Hindlimb muscle (tissue), 1 donor: ENCODE data around the gene RERE. TPM values are rescaled to one million over a fixed set of nuclear protein-coding genes. Genes with fewer than 3 reads are reported as not detected.

ENCODE experiments used
- DNase-seq: peaks from one replicate; pipeline ENCODE4 v3.0.0-alpha.2; 2013
- polyA plus RNA-seq: library from polyadenylated mRNA; unstranded; fragments of 120-200 nt; gene quantifications from one replicate; pipeline ENCODE4 v1.2.1, GENCODE V29; 2013; ENCODE audit not compliant: insufficient read length

Gene RERE
- polyA plus RNA-seq, 1 donor: 93.9 TPM

DNA sequence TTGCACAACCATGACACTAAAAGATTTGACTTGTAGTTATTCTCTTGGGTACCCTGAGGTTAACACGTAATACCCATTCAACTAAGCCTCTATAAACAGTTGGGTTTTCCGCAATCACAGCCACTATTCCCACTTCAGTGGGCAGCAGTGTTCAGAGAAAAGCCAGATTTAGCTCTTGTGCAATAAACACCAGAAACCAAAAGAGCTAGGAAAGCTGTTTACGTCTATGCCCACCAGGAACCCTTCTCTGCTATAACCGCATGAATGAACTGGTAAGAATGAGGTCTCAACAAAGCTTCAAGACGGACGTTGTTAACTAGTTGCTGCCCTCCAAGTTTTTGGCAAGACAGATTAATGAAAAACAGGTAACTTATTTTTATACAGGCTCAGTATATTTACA lies 398.3 kb downstream of the RERE start:
- DNase-seq: no peak

DNA sequence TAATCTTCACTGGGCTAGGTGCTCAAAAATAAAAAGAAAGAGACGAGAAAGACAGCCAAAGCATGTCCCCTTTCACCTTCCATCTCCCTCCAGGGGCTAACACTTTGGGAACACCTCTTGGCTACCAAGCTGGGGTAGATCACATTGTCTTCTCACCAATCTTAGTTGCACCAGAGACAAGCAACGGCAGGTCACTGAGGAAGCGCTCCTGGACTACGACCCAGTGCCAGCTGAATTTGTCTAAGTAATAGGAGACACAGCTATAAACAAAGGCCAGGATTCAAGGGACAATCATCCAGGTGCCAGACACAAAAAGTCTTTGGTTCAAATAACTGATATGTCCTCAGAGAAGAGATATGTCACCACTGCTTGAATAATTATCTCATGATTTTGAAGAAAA lies 399.1 kb downstream of the RERE start:
- DNase-seq: no peak

DNA sequence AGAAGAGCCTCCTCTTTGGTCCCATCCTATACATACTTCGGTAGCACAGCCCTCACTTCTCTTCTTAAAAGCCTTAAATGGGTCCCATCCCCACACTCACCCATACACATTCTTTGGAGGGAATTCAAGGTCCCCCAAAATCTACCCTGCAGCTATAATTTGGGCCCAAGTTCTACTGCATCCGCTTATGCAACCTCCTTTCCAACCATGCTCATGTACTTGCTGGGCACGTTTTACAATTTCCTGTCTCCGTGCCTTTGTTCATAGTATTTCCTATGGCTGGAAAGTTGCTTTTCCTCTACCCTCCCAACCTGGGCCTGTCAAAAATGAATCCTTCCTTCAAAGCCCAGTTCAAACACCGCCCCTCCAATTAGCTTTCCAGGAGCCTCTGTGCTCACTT lies 399.8 kb downstream of the RERE start:
- DNase-seq: no peak

DNA sequence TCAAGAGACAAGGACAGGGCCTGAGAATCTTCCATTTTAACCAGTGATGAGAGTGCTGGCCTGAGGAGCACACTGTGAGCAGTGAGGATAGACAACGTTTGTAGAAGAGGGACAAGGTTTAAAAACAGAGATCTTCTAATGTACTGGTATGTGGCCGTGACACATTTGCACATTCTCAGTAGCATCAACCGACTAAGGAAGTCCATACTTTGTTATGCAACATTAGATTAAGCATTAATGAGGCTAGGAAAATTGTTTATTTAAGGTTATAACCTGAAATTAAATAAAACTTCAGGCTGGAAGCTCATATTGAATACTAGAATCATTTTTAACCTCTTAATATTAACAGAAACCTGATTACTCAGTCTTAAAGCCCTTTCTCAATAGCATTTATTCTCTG lies 400.6 kb downstream of the RERE start:
- no peak for DNase-seq

DNA sequence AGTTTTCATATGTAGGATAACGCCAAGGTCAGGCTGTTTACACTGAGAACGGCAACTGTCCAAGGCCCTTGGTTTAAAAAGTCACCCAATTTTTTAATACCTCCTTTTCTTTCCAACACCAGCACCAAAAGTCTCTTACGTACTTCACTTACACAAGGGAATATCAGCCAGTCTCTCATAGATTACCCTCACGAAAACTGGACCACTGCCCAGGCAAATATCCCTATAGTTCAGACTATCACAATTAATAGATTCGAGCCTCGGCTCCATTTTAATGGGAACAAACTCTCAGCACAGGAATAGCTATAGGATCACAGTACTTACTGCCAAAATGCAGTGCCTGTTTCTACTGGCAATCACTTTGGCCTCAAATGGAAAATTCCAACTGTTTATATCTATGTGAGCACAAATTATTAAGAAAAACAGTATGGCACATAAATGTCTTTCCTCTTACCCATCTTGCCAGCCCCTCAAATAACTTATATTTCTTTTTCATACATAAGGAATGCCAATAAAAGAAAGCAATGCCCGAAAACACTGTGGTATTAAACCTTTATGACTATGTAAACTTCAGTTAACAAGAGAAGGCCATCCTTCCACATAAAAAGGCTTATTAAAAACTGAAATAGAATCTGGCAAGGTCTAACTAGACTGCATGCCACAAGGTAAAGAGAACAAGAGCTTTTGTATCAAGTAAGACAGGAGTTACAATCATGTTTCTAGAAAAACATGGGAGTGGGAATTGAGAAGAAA lies 401.7 kb downstream of the RERE start:
- no peak for DNase-seq

DNA sequence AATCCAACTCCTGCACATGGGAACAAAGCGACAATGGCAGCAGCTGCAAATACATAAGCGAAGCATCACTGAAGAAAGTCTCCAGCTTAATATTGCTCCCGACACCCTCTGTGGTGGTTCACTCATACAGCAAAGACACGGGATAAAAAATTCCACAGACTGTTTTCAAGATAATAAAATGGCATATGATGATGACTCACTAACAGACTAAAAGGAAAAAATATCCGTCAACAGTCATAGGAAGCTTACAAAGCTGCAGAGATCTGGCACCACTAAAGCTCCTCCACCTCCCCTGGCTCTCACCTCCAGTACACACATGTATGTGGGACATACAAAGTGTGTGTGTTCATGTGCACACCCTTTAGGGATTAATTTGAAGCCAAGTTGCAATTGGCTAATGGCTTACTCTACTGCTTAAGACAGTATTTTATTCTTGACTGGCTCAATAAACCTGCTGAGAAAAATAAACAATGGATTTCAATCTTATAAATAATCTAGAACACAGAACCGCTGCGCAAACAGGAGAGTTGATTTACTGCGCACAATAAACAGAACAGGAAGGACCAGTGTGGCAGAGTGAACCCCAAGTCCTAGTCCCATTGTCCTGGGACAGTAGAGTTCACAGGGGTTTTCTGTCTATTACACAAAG lies 405.1 kb downstream of the RERE start:
- no peak for DNase-seq

DNA sequence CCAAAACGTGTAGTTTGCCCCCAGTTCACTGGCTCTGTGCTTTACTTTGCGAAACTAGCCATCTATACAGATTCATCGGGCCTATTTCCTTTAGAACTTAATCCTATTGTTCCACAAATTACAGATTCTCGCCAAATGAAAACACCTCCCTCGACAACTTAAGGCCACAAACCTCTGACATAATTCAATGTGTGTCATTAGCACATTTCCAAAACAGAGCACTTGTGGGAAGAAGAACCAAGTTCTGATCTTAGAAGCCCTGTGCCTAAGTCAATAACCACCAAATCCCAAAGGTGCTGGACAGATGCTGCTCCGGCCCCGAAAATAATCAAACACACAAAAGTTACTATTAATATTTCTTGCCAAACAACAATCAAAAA lies 405.6 kb downstream of the RERE start:
- DNase-seq: no peak

DNA sequence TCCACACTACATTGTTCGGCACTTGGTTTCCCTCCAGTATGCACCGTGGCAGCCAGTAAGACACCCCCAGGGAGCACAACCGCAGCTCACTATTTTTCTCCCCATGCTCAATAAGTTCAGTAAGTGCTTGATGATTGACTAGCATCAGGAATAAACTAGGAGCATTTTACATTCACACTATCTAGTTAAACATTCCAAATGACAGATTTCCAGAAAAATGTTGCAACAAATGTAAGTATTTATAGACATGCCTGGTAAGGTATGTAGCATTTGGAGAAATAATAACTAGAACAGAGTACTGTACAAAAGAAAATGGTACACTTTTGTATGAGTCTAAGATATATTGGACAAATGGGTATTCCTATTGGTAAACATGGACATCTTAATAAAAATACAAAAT lies 406.6 kb downstream of the RERE start:
- DNase-seq: no peak

DNA sequence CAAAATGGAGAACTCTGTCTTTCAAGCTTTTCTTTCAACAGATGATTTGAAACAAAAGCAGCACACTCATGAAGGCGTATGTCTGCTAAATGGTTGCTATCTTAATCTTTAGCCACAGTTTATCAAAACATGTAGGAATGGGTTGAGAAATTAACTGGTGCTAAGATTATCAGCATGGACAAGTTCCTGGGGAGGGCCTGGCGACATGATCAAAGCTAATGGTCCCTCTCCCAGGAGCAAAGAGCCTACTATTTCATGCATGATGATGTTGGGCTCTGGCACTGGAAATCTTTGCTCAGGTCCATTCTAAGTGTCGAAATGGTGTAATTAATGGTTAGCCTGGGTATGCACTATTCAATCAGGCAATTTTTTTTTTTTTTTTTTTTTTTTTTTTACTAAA lies 407.8 kb downstream of the RERE start:
- DNase-seq: no peak

DNA sequence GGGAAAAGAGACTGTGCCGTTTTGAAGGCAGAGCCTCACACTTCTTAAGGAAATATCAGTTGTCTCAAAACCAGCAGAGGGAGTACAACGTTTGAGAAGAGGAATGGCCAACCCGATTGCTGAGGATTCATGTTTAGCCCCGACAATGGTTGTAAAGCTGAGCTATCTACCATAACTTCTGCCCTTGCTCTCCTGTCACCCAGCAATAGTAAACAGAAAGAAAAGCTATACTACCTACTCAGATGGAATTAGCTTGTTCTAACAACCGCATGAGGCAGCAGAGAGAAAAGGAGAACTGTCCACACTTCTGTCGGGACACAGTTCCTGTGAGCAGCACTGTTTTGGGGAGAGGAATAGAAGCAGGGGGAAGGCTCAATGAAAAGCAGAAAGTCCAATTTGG lies 408.3 kb downstream of the RERE start:
- DNase-seq: peak; percentile 54

DNA sequence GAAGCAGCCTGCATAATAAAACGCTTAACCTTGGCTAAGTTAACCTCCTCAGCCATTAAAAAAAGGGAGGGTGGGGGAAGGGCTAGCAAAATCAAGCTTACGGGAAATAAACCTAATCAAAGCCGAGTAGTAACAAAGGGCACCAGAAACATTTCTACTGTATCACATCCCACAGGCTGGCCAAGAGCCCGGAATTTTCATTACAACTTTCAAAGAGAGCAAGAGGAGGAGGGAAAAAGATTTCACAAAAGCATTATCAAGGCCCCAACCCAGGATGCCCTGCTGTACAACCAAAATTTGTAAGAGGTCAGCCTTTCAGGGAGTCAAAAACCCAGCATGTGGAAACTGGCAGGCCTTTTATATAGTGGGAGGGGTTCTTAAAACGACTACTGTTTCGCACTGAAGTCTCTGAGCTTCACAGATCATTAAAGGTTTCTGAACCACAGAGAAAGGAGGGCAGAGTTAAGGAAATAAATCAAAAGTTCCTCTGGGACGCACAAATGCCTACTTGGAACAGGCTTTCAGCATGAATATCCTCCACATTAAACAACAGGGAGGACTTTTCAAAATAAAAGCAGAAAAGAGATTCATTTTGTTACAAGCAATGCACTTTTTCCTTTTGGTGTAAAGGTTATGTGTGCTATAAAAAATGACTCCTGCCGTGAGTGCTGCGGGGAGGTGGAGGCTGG lies 409.1 kb downstream of the RERE start:
- DNase-seq: peak; percentile 62

DNA sequence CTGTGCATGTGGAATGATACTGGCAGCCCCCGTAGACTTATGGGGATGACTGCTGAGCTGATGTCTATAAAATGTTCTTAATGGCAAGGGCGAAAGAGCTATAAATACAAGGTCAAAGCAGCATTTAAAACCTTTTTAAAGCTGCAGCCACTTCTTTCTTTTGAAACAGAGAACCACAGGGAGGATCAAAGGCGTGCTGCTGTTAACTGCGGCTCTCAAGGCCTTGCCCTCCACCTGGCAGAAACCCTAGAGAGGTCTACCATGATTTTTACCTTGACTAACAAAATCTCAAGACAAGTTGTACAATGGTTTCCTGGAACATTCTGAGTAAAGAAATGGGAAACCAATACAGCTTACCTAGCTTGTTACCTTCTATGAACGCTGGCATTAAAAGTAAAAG lies 409.8 kb downstream of the RERE start:
- no peak for DNase-seq

DNA sequence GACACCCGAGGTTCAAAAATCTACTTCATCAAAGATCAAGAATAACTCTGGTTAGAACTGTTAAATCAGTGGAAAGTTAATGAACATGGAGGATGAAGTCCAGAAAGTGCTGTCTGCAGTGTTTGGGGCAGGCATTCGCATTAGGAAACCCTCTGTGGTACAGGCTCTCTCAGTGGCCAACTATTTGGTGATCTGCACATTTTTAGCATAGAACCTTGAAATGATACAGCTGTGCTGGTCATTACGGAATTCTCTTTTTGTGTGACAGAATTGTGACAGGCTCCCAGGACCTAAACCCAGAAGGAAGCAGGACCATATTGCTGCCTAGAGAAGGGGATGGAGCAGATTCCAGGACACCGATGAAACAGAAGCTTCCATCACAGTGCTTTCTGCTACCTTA lies 410.5 kb downstream of the RERE start:
- no peak for DNase-seq

DNA sequence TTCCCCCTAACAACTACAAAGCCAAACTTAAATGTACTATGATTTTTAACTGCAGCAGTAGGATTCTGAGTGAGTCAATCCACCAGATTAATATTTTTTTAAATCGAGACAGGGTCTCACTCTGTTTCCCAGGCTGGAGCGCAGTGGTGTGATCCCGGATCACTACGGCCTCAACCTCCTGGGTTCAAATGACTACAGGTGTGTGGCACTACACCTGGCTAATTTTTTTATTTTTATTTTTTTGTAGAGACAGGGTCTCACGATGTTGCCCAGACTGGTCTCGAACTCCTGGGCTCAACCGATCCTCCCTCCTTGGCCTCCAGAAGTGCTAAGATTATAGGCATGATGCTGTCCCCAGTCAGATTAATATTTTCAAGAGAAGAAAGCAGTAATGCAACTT lies 411.4 kb downstream of the RERE start:
- no peak for DNase-seq

DNA sequence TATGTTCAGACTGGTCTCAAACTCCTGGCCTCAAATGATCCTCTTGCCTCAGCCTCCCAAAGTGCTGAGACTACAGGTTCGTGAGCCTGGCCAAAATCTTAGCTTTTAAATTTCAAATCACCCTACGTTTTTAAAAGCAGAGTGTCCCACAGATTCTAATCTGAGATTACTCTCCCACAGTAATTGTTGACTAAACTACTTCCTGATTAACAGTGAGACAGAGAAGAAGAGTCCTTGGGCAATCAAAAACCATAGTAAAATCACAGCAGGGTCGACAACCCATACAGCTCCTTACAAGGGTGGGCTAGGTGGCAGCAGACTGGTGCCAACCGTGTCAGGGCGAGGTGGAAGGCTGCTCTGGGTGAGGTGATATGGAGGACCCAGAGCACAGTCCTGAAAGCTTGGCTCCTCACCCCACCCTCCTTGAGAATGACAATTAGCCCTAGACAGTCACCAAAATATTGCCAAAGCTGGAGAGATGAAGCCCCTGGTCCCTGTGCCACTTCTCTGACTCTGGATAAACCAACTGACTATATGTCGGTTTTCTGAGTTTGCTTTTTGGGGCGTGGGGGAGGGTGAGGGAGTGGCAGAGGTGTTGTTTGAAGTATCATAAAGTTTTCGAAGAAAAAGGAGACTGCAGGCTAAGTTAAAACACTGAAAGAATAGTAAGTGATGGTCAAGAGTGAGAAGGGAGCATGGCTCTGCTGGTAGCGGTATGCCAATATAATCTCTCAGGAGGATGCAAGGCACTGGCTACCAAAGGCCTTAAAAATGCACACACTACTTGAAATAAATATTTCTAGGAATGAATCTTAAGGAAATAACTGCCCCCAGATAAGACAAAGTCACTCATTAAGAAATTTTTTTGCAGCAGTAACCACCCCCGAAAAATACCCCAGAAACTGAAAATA lies 412.7 kb downstream of the RERE start:
- DNase-seq: no peak

DNA sequence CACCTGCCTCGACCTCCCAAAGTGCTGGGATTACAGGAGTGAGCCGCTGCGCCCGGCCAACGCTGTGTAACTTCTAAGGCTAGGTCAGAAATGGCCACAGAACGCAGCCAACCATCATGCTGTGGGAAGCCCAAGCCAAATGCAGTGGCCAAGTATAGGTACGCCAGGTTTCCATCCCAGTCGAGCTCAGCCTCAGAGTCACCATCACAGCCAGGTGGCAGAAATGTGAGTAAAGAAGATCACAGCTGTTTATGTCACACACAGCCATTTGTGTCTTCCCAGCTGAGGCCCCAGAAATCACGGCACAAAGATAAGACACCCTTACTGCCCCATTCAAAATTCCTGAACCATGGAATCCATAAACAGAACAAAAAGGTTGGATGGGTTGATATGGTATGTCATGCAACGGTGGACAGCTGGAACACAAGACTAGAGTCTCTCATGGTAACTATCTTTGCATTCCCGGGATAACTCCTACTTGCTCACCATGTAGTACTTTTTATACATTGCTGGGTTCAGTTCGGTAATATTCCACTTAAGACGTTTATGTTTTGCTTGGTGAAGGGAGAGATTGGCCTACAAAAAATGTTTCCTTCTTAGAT lies 415.2 kb downstream of the RERE start:
- no peak for DNase-seq

DNA sequence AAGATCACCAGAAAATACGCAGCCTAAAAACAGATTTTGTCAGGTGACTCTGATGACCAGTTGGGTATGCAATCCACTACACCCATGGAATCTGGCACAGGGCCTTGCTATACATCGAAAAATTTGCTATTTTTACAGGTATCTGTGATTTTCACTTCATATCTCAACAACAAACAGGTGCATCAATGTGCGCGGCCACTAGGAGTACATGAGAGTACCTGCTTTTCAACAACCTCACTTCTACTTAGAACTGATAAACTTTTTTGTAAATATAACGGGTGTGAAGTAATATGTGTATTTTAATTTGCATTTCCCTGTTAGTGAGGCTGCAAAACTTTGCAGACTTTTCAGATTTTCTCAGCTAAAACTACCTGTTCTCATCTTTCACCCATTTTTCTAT lies 418.8 kb downstream of the RERE start:
- no peak for DNase-seq

DNA sequence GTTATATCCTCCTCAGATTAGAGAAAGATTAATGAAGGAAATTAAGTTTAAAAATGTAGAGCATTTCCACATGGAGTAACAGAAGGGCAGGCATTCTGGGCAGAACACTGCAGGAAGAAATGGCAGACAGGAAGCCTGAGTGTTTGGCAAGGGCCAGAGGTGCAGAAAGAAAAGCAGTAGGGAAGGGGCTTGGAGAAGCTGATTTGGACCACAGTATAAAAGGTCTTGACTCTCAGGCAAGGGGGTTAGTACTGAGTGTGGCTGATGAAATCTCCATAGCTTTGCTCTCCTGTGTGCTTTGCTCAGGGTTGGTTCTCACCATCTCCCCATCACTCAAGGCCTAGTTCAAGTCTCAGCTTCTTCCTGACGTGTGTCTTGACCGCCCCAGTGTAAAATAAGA lies 419.4 kb downstream of the RERE start:
- no peak for DNase-seq

DNA sequence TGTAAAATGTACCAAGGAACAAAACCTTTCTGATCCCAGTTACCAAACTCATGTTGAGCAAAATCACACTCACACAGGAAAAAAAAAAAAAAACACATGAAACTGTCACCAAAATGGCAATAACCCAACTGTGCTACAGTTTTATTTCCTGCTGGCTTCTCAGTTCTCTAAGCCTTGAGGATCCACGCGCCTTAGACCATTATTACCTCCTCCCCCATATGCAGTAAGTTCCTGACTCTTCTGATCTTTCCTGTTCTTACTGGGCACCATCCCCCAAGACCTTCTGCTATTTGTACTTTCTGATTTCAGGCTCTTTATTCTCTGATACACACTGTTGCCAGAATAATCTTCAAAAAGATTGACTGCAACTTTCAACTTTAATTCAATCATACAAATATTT lies 419.9 kb downstream of the RERE start:
- DNase-seq: no peak

DNA sequence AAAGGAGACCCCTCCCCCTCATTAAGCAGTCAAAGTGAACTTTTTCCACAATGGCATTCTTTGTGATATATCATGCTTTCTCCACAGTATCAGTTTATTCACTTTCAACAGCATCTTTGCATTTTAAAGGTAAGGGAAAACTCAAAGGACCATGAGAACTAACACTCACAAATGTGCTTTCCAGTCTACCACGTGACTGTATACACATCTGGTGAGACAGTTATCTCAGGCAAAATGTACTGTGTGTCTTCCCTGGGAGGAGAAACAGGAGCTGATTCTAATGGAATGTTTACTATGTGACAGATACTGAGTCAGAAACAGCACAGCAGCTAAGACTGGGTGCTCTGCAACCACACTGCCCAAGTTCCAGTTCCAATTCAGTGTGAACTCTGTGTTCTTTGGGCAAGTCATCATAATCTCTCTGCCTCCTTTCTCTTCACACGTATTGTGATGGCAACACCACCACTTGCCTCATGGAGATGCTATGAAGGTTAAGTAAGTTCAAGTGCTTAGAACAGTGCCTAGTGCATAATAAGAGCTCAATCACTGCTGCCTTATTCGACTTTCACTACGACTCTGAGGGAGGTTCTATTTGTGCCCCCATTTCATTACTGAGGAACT lies 420.5 kb downstream of the RERE start:
- DNase-seq: peak; percentile 53

DNA sequence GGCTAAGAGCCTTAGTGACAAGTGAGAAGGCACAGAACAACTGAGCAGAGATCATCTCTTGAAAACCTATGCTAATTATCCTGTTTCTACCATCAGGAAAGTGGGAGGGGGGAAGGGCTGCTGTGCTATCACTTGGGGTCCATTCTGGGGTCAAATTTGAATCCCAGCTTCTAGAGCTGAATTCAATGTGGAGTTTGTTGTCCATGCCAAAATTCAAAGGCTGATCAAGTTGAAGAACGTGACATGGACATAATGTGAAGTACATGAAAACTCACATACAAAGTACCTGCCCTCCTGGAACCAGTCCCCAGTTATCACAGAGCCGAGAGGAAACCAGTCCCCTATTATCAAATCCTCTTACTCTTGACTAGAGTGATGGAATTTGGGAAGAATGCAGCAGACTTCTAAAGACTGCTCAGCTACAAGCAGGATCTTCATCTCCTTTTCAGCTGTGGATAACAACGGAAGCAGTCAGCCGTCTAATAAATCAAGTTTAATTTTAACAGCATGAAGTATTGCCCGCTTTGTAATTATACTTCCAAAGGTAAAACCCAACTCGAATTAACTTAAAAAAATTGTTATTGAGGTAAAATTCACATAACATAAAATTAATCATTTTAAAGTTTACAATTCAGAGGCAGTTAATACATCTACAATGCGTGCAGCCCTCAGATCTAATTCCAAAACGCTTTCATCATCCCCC lies 421.2 kb downstream of the RERE start:
- DNase-seq: no peak
